CD4-positive, alpha-beta T cell treated with Interleukin-15 for 1 hour (primary cell): ENCODE results near the gene MYO18A.

Experiments used
- DNase-seq: peaks from one replicate; pipeline ENCODE4 v3.0.0-alpha.2; 2020

Gene MYO18A

DNA sequence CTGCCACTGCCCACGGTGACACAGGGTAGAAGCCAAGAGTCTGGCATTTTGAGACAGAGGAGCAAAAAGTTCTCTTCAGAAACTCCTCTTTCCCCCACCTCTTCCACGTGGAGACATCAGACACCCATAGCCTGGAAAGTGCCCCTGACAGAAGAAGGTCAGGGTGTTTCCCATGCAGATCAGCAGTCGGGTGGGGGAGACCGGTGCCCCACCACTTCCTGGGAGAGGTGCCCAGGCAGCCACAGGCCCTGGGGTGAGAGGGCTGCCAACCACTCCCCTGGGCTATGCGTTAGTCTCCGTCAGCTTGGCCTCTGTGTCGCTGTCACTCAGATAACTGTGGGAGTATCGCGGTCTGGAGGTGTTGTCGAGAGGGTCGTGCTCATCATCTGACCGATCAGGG, 105.7 kb downstream of the MYO18A start:
- DNase-seq: no peak

DNA sequence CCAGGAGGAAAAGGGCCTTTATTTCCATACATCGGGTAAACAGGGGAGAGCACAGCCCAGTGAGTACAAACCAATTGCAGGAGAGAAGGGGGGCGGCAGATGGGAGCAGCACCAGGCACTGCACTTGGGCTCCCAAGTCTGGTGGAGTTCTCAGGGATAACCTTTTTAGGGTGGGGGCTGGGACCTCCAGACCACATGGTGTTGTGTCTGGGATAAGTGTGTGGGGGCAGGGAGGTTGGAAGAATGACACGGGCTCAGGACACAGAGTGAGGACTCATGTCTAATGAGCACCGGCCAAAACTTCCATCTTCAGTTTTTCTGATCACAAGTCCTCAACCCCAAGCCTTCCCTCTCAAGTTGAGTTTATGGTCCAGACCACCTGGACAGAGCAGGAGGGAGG, 106.7 kb downstream of the MYO18A start:
- no peak for DNase-seq

DNA sequence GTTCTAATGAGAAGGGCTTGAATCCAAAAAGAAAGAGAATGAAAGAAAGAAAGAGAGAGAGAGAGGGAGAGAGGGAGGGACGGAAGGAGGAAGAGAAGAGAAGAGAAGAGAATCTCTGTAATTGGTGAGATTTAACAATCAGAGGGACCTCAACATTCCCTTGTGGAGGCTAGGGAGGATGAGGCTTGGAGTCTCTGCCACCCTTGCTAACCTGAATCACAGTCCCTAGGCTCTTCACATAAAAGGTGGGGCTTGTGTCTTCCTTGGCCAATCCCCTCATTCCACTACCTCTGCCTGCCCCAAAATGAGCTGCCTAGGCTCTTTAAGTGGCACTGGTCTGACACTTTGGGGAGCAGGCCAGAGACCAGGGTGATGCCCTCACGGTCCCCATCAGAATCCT, 107.2 kb downstream of the MYO18A start:
- no peak for DNase-seq

DNA sequence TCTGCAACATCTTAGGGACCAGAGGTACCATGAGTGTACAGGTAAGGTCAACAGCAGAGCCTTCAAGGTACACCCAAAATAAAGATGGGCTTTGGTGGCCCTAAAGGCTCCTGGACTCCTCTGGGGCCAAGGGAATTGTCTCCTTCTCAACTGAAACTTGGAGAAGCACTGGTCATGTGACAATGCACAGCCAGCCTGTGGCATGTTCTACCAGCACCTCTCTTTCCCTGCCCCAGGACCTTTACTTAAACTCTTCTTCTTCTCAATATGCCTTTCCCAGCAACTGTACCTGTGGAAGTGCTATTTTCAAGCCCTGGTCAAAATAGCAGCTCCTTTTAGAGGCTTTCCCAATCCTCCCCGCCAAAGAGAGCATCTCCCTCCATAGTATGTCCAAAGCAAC, 108.9 kb downstream of the MYO18A start:
- no peak for DNase-seq

DNA sequence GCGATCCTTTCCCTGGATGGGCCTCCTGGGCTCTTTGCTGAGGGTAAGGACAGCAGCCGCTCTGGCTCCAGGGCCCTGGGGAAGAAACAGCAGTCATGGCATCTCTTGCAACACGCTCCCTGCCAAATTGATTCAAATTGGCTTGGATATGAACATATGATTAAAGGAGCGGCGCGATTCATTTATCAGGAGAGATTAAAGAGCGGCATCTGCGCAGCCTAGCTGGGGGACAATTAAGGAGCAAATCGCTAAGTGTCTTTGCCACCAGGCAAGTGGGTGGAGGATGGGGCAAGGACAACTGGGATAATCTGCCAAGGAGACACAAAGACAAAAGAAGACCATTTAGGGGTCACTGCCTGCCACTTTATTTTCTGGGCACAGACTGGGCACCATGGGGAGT, 109.4 kb downstream of the MYO18A start:
- DNase-seq: no peak

DNA sequence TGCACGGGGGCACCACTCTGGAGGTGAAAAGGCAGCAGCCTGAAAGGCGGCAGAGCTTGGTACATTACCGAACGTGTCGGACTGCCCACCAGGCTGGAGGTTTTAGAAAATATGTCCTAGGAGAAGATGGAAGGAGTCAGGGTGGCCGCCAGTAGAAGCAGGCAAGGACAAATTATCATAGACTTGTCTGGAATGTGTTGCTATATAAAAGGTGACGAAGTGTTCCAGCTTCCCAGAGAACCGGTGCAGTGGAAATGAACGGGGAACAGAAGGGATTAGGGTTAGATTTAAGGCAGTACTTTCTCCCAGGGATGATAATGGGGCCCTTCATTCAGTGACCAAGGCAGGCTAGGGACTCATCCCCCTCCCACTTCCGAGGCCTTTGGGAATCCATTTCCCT, 109.9 kb downstream of the MYO18A start:
- DNase-seq: no peak

DNA sequence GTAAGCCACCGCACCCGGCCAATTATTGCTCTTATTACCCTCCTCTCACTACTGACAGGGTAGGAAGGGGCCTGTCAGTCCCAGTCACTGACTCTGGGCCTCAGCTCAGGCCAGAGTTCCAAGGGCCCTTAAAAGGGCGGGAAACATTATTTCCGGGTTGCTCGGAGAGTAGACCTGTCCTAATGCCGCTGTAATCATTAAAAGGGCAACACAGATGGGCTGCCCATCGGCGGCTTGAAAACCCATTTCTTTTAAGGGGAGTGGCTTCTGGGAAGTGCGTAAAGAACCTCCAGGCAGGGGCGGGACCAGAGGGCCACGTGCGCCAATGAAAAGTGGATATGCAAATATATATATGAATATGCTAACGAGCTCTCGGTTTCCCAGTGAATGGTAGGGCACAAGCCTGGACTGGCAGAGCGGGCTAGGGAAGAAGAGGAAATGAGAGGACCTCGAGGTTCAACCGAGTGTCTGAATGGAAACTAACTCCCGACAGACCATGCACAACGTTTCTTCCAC, 110.6 kb downstream of the MYO18A start:
- no peak for DNase-seq

DNA sequence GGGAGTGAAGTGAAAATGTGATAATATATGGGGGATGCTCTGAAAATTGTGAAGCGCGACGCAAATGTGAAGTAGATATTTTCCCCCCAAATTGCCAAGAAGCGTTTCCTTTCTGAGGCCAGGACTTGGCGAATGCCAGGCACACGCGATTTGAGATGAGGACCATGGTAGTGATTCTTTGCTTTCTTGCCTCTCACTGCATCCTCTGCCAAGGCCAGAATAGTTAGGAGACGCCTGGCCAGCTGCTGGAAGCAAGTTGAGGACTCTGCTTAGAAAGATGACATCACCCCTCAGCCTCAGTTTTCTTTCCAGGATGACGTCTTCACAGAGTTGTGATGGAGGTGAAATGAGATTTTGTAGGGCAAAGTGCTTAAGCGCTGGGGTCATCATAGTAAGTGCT, 111.4 kb downstream of the MYO18A start:
- no peak for DNase-seq

DNA sequence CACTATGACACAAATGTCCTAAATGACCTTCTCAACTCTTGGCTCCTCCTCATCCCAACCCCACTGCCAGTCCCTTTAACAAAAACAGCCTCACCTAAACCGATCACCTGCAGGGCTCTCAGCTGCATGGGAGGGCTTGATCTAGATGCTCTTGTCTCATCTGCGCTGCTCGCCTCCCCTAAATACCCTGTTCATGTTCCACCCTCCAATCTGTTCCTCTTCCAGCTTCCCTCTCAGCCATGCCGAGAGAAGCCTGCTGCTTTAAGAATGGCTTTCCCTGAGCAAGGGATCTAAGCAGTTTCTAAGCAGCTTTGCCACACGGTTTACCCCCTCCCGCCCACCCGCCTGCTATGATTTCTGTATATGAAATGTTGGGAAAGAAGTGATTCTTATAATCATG, 113.6 kb downstream of the MYO18A start:
- no peak for DNase-seq

DNA sequence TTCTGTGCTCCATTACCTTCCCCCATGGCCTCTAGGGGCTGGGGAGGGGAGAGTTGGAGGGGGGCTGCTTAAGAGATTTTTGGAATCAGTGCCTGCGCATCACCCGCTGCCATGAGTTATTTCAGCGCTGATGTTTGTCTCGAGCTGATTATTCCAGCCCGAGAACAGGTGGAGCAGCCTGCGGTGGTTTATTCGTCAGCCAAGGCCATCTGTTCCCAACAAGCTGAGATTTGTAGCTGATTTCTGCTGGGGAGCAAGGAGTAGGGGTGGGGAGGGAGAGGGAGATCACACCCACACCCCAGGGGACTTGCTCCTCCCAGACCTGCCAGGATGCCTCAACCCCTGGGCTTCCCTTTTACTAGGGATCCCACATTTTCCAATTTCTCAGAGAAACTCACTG, 114.2 kb downstream of the MYO18A start:
- no peak for DNase-seq

DNA sequence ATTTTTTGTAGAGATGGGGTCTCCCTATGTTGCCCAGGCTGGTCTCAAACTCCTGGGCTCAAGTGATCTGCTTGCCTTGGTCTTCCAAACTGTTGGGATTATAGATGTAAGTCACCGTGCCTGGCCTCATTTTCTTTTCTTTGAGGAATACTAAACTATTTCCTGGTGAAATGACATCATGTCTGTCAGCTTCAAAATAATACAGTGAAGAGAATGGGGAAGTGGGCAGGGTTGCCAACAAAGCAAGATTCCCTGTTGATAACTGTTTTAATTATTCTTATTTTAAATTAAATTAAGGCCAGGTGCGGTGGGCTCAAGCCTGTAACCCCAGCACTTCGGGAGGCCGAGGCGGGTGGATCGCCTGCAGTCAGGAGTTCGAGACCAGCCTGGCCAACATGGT, 116.2 kb downstream of the MYO18A start:
- no peak for DNase-seq

DNA sequence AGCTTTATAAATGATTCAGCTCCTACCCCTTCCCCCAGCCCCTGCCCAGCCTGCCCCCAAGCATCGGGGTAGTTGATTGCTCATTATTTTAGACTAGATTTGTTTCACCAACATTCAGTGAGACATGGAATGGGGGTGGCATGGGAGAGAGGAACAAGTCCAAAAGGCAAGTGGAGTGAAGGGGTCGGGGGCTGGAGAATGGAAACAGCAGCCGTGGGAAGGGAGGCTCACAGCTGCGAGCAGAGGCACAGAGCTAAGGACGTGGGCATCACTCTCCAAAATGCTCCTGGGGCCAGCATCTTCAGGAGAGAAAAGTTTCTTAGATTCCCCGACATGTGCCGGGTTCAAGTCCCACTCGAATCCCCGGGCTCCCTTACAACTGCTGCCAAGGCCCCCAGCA, 118.0 kb downstream of the MYO18A start:
- no peak for DNase-seq

DNA sequence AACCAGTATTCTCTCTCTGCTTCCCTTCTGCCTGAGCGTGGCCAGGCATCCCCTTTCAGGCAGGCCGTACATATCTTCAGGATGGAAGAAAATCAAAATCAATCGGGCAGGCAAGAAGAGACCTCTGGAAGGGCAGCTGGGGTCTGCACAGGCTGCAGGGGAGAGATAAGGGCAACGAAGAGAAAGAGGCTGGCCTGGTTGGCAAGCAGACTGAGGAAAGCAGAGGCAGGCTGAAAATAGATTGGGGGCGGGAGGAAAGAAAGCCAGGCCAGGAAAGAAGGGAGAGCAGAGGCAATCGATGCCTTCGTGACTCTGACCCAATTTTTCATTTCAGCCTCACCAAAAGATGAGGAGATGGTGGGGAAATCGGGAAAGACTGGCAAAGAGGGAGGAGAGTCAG, 119.2 kb downstream of the MYO18A start:
- DNase-seq: no peak

DNA sequence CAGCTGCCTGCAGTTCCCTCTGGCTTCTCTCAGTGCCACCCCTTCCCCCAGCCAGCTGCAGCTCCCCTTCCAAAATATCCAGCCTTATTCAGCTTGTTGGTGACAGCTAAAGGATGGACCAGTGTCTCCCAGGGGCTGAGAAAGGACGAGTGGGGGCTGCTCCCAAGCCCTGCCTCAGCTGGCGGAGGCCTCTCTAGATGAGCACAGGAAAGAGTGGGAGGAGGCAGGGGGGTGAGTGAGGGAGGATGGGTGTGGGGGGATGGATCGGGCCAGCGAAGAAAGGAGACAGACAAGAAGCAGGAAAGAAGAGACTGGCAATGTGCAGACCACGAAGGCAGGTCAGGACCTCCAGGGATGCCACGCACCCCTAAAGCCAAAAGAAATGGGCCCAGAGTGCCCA, 119.7 kb downstream of the MYO18A start:
- no peak for DNase-seq

DNA sequence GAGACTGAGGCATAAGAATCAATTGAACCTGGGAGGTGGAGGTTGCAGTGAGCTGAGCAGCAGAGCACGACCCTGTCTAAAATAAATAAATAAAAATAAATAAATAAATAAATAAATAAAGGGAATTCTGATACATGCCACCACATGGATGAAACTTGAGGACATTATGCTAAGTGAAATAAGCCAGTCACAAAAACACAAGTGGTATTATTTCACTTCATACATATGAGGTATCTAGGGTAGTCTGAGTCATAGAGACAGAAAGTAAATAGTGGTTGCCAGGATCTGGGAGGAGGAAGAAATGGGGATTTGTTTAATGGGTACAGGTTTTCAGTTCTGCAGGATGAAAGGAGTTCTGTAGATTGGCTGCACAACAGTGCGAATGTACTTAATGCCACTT, 120.9 kb downstream of the MYO18A start:
- no peak for DNase-seq

DNA sequence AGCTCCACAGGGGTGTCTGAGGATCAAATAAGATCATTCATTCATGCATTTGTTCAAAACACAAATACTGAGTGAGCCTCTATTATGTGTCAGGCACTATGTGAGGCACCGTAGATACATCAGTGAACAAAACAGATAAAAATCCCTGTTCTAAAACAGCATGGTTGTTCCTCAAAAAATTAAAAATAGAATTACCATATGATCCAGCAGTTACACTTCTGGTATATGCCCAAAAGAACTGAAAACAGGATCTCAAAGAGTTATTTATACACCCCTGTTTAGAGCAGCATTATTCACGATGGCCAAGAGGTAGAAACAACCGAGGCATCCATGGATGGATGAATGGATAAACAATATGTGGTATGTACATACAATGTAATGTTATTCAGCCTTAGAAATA, 121.8 kb downstream of the MYO18A start:
- no peak for DNase-seq

DNA sequence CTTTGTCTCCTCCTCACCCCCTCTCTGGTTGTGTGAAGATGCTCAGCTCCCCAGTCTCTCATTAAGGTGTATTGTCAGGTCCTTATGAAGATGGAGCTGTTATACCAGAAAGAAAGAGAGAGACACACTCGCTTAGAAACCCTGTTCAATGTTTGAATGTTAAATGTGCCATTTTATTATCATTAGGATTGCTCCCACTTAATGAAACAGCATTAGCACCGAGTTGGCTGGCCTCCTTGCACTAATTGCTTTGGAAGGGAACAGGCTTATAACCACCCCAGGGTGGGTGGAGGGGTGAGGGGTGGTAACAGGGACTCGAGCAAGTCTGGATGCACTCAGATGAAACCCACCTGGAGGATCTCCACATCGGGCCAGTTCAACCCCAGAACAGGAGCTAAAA, 122.8 kb downstream of the MYO18A start:
- no peak for DNase-seq

DNA sequence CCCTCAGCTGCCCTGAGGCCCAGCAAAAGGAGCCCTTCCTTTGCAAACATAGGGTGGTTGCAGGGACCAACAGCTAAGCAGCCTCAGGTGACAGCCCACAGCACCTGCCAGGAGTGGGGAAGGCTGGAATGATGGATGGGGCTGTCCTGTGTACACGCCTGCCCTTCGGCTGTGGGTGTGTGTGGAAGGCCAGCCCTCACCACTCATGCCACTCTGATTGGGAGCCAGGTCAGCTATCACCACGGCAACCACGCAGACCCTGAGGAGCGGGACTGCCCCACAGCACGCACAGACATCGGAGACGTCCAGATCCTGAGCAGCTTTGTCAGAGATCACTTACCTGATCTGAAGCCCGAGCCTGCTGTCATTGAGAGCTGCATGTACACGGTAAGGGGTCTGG, 125.4 kb downstream of the MYO18A start:
- no peak for DNase-seq

DNA sequence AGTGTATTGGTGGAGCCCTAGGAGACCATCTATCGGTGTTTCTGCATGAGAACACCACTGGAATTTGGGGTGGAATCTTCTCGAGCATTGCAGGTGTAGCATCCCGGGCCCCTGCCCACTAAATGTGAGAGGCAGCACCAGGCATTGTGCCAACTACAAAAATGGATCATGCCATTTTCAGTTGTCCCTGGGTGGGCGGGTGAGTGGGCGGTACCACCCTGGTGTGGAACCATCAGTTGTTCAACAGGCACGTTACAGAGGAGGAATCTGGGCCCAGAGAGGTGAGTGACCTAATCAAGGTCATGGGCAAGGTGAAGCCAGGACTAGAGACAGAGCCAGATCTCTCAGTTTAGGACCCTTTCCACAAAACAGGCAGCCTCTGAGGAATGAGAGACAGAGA, 128.5 kb downstream of the MYO18A start:
- DNase-seq: no peak

DNA sequence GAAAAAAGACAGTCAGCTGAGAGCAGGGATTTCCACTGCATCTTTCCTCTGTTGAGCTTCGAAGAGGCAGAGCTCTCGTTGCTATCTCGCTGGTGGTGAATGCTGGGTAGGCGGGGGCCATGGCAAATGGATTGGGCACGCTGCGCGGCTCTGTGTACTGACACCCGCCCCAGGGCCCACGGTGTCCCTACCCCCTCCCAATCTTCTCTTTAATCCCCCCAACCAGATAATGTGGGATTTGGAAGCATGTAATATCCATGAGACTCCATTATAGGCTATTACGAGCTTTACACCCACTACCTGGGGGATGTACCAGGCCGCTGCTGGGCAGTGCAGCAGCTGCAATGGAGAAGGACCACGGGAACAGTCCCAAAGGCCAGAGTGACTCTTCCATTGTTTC, 129.0 kb downstream of the MYO18A start:
- no peak for DNase-seq

DNA sequence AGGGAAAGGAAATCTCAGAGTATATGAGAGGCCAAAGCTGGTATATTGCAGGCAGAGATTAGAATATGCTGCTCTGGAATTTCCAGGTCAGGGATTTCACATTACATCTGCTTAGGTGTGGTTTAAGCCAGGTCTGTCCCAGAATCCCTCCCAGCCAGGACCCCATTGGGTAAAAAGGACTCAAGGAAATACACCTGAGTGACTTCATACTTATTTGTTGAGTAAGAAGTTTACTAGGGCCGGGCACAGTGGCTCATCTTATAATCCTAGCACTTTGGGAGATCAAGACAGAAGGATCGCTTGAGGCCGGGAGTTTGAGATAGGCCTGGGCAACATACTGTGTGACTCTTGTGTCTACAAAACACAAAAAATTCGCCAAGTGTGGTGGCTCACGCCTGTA, 130.0 kb downstream of the MYO18A start:
- no peak for DNase-seq

DNA sequence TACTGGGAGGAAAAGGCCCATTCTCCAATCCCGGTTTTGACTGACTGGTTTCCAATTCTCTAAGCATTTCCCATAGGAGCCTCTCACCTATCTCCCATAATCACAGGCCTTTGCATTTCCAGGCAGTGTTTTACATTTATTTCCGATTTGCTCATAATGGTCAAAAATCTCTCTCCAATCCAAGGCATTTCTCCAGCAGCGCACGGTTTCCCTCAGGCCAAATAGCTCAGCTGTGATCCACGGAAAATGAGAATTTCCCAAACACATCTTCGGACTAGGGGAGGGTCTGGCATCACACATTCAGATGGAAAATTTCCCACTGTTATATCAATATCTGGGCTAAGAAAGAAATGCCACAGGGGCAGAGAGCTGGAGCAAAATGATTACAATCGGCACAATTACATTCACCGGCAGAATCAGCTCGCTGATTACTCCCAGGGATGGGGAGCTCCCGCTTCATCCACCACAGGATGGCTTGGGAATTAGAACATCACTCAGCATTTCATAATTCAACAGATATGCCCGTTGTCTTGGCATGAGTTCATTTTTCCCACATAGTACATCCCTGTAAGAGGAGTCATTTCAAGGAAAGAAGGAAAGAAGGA, 130.6 kb downstream of the MYO18A start:
- no peak for DNase-seq

DNA sequence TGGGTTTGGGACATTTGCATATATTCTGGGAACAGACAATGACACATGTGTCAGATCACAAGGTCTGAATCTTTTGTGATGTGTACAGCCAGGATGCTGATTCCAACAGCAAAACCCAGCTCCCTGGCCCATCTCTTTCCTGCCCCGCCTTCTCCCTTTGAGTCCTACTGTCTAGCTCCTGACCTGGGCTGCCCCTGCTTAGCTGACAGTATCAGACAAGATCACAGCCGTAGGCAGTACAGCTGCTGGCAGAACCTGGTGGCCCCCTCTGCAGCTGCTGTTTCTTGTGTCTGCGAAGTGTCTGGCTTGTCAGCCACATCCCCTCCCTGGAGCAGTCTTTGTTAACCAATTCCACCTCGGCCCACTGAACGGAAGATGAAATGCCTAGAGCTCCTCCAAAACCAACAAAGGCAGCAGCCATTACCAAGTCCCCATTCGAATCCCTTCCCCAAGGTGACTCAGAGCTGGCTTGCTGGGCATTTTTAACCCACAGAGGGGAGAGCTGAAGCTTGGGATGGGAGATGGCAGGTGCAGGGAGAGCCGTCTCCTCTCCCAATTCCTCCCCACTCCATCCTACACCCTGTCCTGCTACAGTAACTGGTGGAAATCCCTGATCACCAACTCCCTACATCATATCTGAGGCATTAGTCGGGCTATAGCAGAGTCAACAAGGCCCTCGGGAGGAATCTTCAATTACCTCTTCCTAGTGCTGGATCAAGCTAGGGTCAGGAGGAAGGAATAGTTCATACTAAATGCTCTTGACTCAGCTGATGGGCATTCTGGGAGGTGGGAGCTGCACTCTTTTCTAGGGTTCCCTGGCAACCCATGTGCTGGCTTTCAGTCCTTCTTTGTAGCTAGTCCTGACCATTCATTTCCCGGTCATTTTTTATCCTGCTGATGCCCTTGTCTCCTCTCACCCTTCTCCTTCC, 131.5 kb downstream of the MYO18A start:
- DNase-seq: no peak

DNA sequence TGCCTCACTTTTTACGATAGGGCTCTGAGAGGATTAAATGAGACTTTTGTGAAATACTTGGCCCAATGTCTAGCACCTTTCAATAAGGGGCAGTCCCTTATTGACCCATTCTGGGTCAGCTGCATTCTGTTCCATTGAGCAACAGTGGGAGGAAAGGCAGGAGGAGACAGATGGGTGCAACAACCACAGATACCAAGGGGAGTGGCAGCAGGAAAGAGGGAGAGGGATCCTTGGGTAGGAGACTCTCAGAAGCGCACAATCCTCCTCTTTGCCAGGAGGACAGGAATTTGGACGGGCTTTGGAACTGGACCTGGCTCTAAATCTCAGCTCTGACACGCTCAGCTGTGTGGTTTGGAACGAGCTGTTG, 133.7 kb downstream of the MYO18A start:
- DNase-seq: no peak
